NAMALWA (cell line): ENCODE results near the gene FBXO46.
"Not testable (repeated sequence)": the region's sequence is repeated elsewhere in the genome, so short reads cannot be mapped to it uniquely, and the experiment has no call there.

Source experiments
- DNase-seq: peaks from one replicate; pipeline ENCODE4 v3.0.0-alpha.2; 2015; ENCODE audit warnings: low spot score

Gene FBXO46

GRCh38 chr19:45766296-45766868 lies 35.7 kb upstream of the FBXO46 start:
- no peak for DNase-seq

GRCh38 chr19:45765702-45766295 lies 35.1 kb upstream of the FBXO46 start:
- DNase-seq: no peak

- no peak for DNase-seq
Observed at GRCh38 chr19:45764945-45765701, 34.4 kb upstream of the FBXO46 start.

- DNase-seq: no peak
Observed at GRCh38 chr19:45764475-45764874, 33.8 kb upstream of the FBXO46 start.

GRCh38 chr19:45763691-45764294 lies 33.1 kb upstream of the FBXO46 start:
- no peak for DNase-seq

- no peak for DNase-seq
Observed at GRCh38 chr19:45762870-45763631, 32.4 kb upstream of the FBXO46 start.

- DNase-seq: no peak
Observed at GRCh38 chr19:45761714-45762113, 31.0 kb upstream of the FBXO46 start.

- no peak for DNase-seq
Observed at GRCh38 chr19:45758921-45759320, 28.2 kb upstream of the FBXO46 start.

- DNase-seq: no peak
Observed at GRCh38 chr19:45757695-45758094, 27.0 kb upstream of the FBXO46 start.

GRCh38 chr19:45754323-45754722 lies 23.6 kb upstream of the FBXO46 start:
- no peak for DNase-seq

- DNase-seq: peak; percentile 41
Observed at GRCh38 chr19:45753548-45753947, 22.9 kb upstream of the FBXO46 start.

- no peak for DNase-seq
Observed at GRCh38 chr19:45752639-45753038, 21.9 kb upstream of the FBXO46 start.

- not testable (repeated sequence) for DNase-seq
Observed at GRCh38 chr19:45751483-45751882, 20.8 kb upstream of the FBXO46 start.

- DNase-seq: no peak
Observed at GRCh38 chr19:45747513-45747912, 16.8 kb upstream of the FBXO46 start.

- no peak for DNase-seq
Observed at GRCh38 chr19:45746866-45747265, 16.2 kb upstream of the FBXO46 start.

GRCh38 chr19:45745606-45746005 lies 14.9 kb upstream of the FBXO46 start:
- no peak for DNase-seq

GRCh38 chr19:45742969-45743368 lies 12.3 kb upstream of the FBXO46 start:
- no peak for DNase-seq

GRCh38 chr19:45739498-45740439 lies 9.1 kb upstream of the FBXO46 start:
- DNase-seq: peak; percentile 60

- DNase-seq: no peak
Observed at GRCh38 chr19:45733160-45733810, 2.6 kb upstream of the FBXO46 start, which contains the start of gene MEIOSIN. Gene MEIOSIN (plus strand): TSS chr19:45733439. CDS start chr19:45735377, 1,938 bp downstream.

- DNase-seq: no peak
Observed at GRCh38 chr19:45729800-45730290, 851 bp downstream of the FBXO46 start.
